ENCODE results near the gene ASXL1.

GRCh38 chr20:32460231-32460630 lies 102.1 kb downstream of the ASXL1 start:
- no peak for TF ChIP-seq CTCF (IDR thresholded peaks at IDR 0.05)
- TF ChIP-seq POLR2A (IDR thresholded peaks at IDR 0.05): no peak
